IPS-18a (cell line): ENCODE measurements around the gene DBI.

ENCODE experiments used
- H3K27ac ChIP-seq: one replicate; pipeline ENCODE4 v1.5.1; 2013; ENCODE audit warnings: low read length
- H3K27me3 ChIP-seq: one replicate; pipeline ENCODE4 v1.6.1; 2013; ENCODE audit warnings: mild to moderate bottlenecking, low read length; ENCODE audit not compliant: control insufficient read depth, insufficient read depth
- H3K36me3 ChIP-seq: one replicate; pipeline ENCODE4 v1.6.1; 2013; ENCODE audit warnings: low read depth, low read length; ENCODE audit not compliant: control insufficient read depth
- H3K4me1 ChIP-seq: one replicate; pipeline ENCODE4 v1.6.1; 2013; ENCODE audit warnings: low read depth, low read length; ENCODE audit not compliant: control insufficient read depth
- H3K4me3 ChIP-seq: one replicate; pipeline ENCODE4 v1.5.1; 2013; ENCODE audit warnings: low read length
- H3K9ac ChIP-seq: one replicate; pipeline ENCODE4 v1.6.1; 2013; ENCODE audit warnings: mild to moderate bottlenecking, low read length, moderate library complexity
- H3K9me3 ChIP-seq: one replicate; pipeline ENCODE4 v1.6.1; 2013; ENCODE audit warnings: low read depth, low read length; ENCODE audit not compliant: control insufficient read depth

The DBI gene

DNA sequence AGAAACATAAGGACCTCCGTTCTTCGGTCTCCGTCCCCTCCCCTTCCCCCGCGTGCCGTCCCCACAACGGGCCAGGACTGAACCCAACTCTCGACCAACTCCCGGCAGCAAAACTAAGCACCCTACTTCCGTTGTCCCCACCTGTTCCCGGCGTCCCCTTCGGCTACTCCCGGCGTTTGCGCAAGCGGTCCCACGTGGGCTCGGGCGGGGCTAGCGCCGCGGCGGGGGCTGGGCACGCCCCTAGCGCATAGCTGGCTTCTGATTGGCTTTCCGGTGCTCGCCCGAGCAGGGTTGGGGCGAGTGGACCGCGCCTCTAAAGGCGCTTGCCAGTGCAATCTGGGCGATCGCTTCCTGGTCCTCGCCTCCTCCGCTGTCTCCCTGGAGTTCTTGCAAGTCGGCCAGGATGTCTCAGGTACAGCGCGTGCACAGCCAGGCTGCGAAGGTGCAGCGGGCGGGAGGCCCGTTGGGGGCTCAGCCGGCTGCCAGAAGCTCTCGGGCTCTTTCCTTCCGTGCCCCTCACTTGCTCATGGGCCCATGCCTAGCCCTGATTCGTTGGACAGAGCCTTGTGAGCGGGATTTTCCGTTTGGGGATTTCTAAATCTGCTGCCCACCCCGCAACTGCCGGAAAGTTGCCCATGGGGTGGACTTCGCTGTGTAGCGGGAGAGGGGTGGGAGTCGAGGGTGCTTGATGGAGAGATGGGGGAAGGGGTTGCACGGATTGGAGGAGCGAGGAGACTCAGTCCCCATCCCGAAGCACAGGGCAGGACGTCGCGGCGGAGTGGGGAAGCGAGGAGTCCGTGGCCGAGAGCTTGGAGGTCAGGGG is at the start of gene DBI, which contains the start of gene C2orf76:
DBI (plus strand) TSS at position 329 of the 823 bp plus-strand sequence; CDS start at position 404, 75 bp downstream.
C2orf76 (minus strand) TSS at position 186 of the 823 bp plus-strand sequence. CDS start 26,875 bp downstream, outside the sequence.
- no peaks in the 10 kb centered on the region for H3K9me3 ChIP-seq
- H3K27ac ChIP-seq = peak within 1 kb of the TSS; percentile 55

DNA sequence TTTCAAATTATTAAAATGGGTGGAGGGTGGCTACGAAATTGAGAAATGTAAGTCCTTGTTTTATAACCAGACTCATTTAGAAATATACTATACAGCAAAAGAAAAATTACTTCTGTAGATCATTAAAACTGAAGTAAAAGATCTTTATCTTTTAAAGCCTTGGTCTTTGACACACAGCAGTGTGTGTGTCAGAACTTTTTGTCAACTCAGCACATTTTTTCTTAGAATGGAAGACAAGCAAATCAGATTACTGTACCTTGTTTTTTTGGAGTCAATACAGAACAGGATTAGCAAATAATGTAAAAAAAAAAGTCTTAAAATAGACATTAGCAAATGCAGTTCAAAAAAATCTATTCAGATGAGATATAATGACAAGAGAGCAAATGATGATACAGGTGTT is 49.2 kb upstream of the DBI start:
- H3K27ac ChIP-seq = no peak overlapping the region
- H3K4me1 ChIP-seq = no peaks in the 10 kb centered on the region
- H3K9me3 ChIP-seq = no peaks in the 10 kb centered on the region
- H3K36me3 ChIP-seq = no peaks in the 10 kb centered on the region
- no peaks in the 10 kb centered on the region for H3K27me3 ChIP-seq
- no peak overlapping the region for H3K4me3 ChIP-seq
- H3K9ac ChIP-seq = no peak overlapping the region

More for the DNA sequence above, at the start of gene DBI, which contains the start of gene C2orf76:
- Histone ChIP-seq H3K9ac (peak within 1 kb of the TSS; percentile 81), H3K27me3 (no peaks in the 10 kb centered on the region), H3K4me1 (peaks cover 12% of the 10 kb centered on the region), H3K4me3 (peak within 1 kb of the TSS; percentile 95), H3K36me3 (peaks cover 33% of the 10 kb centered on the region)

DNA sequence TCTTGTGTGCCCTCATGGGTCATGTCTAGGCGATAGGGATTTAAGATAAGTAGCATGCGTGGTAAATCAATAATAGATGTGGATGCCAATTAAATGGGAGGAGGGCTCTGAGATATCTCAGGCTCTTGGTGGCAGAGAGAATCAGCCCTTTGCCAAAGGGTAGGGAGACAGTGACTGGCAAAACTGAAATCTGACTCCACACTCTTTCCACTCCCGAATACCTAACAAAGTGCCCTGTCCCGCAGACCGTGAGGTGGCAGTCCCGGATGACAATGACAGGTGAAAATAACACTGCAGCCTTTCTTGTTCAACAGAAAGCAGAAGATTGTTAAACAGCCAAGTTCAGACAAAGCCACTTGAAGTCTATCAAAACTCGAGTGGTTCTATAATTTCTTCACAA is 47.2 kb upstream of the DBI start:
- no peaks in the 10 kb centered on the region for H3K9me3 ChIP-seq

DNA sequence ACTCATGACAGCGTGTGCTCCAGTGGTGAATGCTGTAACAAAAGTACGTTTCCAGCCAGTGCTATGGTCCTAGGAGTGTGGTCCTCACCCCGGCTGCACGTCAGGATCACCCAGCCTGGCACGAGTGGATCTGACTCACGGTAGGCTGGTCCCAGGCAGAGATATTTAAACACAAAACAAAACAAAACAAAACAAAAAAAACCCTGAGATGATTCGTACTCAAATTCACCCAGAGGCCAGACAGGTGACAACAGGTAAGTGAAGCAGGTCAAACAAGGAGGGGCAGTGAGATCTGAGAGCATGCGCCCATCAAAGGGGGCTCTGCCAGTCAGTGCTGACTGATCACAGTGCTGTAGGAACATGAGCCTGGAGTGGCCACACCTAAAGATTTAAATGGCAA is 43.3 kb upstream of the DBI start:
- Histone ChIP-seq H3K27ac (no peak overlapping the region), H3K4me1 (no peaks in the 10 kb centered on the region), H3K9me3 (no peaks in the 10 kb centered on the region), H3K9ac (no peak overlapping the region), H3K27me3 (no peaks in the 10 kb centered on the region), H3K36me3 (no peaks in the 10 kb centered on the region), H3K4me3 (no peak overlapping the region)

More for the DNA sequence above, 47.2 kb upstream of the DBI start:
- Histone ChIP-seq H3K4me3 (no peak overlapping the region), H3K4me1 (no peaks in the 10 kb centered on the region), H3K9ac (no peak overlapping the region), H3K27ac (no peak overlapping the region), H3K36me3 (no peaks in the 10 kb centered on the region), H3K27me3 (no peaks in the 10 kb centered on the region)

DNA sequence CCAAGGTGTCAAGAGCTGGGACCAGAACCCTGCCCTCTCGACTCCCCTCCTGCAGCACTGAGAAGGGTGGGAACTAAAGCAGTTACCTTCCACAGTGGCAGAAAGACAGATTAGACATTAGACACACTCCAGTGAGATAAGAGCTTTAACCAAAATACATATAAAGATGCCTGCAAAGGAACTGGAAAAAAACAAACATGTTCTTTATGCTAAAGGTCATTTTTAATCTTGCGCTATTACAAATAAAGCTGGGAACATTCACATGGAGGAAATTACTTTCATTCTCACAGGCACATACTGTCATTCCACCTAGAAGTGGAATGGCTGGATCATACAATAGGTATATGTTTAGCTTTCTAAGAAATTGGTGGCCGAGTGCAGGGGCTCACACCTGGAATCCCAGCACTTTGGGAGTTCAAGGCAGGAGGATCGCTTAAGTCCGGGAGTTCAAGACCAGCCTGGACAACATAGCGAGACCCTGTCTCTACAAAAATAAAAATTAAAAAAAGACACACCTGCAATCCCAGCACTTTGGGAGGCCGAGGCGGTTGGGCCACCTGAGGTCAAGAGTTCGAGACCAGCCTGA is 42.0 kb upstream of the DBI start:
- Histone ChIP-seq H3K27ac (no peak overlapping the region), H3K27me3 (no peaks in the 10 kb centered on the region), H3K9ac (no peak overlapping the region), H3K4me1 (no peaks in the 10 kb centered on the region), H3K36me3 (no peaks in the 10 kb centered on the region), H3K4me3 (no peak overlapping the region), H3K9me3 (no peaks in the 10 kb centered on the region)

- H3K4me3 ChIP-seq = no peak overlapping the region
- H3K27ac ChIP-seq = no peak overlapping the region
- no peak overlapping the region for H3K9ac ChIP-seq
- H3K9me3 ChIP-seq = no peaks in the 10 kb centered on the region
- no peaks in the 10 kb centered on the region for H3K4me1 ChIP-seq
- no peaks in the 10 kb centered on the region for H3K36me3 ChIP-seq
- H3K27me3 ChIP-seq = no peaks in the 10 kb centered on the region
Measured at GRCh38 chr2:119326938-119327337, 39.8 kb upstream of the DBI start.

- no peak overlapping the region for H3K9ac ChIP-seq
- H3K4me1 ChIP-seq = no peaks in the 10 kb centered on the region
- no peaks in the 10 kb centered on the region for H3K27me3 ChIP-seq
- H3K36me3 ChIP-seq = no peaks in the 10 kb centered on the region
- no peaks in the 10 kb centered on the region for H3K9me3 ChIP-seq
- H3K4me3 ChIP-seq = no peak overlapping the region
- no peak overlapping the region for H3K27ac ChIP-seq
Measured at GRCh38 chr2:119327431-119327830, 39.3 kb upstream of the DBI start.

DNA sequence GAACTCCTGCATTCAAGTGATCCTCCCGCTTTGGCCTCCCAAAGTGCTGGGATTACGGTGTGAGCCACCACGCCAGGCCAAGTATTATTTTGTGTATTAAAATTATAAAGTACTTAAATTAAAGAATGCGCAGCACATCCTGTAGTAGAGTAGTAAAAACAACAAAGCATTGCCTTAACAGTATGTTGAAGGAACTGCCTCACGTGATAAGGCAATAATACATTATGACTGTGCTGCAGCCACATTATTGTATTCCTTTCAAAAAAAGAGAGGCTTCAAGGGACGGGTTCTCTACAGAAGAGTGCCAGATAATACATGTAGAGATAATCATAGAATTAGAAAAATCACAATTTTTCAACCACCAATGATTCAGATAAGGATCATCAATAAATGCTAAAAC is 33.8 kb upstream of the DBI start:
- Histone ChIP-seq H3K4me3 (no peak overlapping the region), H3K9me3 (no peaks in the 10 kb centered on the region), H3K27me3 (no peaks in the 10 kb centered on the region), H3K27ac (no peak overlapping the region), H3K4me1 (no peaks in the 10 kb centered on the region), H3K36me3 (no peaks in the 10 kb centered on the region), H3K9ac (no peak overlapping the region)

- no peak overlapping the region for H3K9ac ChIP-seq
- H3K36me3 ChIP-seq = no peaks in the 10 kb centered on the region
- no peak overlapping the region for H3K27ac ChIP-seq
- no peaks in the 10 kb centered on the region for H3K4me1 ChIP-seq
- no peak overlapping the region for H3K4me3 ChIP-seq
- H3K9me3 ChIP-seq = no peaks in the 10 kb centered on the region
- H3K27me3 ChIP-seq = no peaks in the 10 kb centered on the region
Measured at GRCh38 chr2:119333360-119333759, 33.4 kb upstream of the DBI start.

- Histone ChIP-seq H3K4me1 (no peaks in the 10 kb centered on the region), H3K9ac (no peak overlapping the region), H3K36me3 (no peaks in the 10 kb centered on the region), H3K27me3 (no peaks in the 10 kb centered on the region), H3K4me3 (no peak overlapping the region), H3K9me3 (no peaks in the 10 kb centered on the region), H3K27ac (no peak overlapping the region)
Measured at GRCh38 chr2:119333833-119334232, 32.9 kb upstream of the DBI start.

DNA sequence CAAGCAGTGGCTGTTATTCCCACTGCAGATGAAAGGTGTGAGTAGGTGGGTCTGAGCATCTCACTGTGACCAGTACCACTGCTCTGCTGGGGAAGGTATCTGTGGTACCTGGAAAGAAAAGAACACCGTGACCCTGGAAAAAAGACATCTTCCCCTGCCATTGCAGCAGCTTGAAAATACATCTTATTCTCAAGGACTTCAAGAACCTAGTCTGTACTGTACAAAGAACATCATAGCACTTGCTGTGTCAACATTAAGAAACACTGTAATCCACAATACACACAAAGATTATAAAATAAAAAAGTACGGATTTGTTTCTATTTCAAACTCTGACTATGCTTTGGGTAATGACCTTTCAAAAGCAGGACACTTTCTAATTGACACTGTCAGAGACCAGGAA is 29.0 kb upstream of the DBI start:
- H3K4me3 ChIP-seq = no peak overlapping the region
- H3K9ac ChIP-seq = no peak overlapping the region
- H3K4me1 ChIP-seq = no peaks in the 10 kb centered on the region
- H3K27me3 ChIP-seq = no peaks in the 10 kb centered on the region
- no peak overlapping the region for H3K27ac ChIP-seq
- H3K36me3 ChIP-seq = no peaks in the 10 kb centered on the region
- H3K9me3 ChIP-seq = no peaks in the 10 kb centered on the region

GRCh38 chr2:119338272-119338671 is 28.5 kb upstream of the DBI start:
- no peak overlapping the region for H3K9ac ChIP-seq
- H3K27ac ChIP-seq = no peak overlapping the region
- H3K9me3 ChIP-seq = no peaks in the 10 kb centered on the region
- H3K4me3 ChIP-seq = no peak overlapping the region
- no peaks in the 10 kb centered on the region for H3K4me1 ChIP-seq
- no peaks in the 10 kb centered on the region for H3K27me3 ChIP-seq
- no peaks in the 10 kb centered on the region for H3K36me3 ChIP-seq
